ACC112 (cell line): ENCODE measurements around the gene DKK1.

Source experiments
- H2AFZ ChIP-seq: fragments of 200-600 bp; sonication (generic); one replicate; pipeline ENCODE4 v1.6.0; 2017; ENCODE audit warnings: antibody characterized with exemption, low read length; ENCODE audit not compliant: unreplicated experiment
- H3K27ac ChIP-seq: fragments of 200-600 bp; sonication (generic); 2 replicates; pipeline ENCODE4 v1.5.1; 2014; ENCODE audit warnings: low read depth, mild to moderate bottlenecking, antibody characterized with exemption, low read length, moderate library complexity
- H3K27me3 ChIP-seq: fragments of 200-600 bp; sonication (generic); 2 replicates; pipeline ENCODE4 v1.6.1; 2014; ENCODE audit warnings: mild to moderate bottlenecking, antibody characterized with exemption, low read length, moderate library complexity, mixed read lengths; ENCODE audit not compliant: insufficient read depth
- H3K36me3 ChIP-seq: fragments of 200-600 bp; sonication (generic); 2 replicates; pipeline ENCODE4 v1.6.1; 2016; ENCODE audit warnings: mild to moderate bottlenecking, antibody characterized with exemption, low read length, moderate library complexity, mixed read lengths; ENCODE audit not compliant: insufficient read depth
- H3K4me1 ChIP-seq: fragments of 200-600 bp; sonication (generic); one replicate; pipeline ENCODE4 v1.6.1; 2016; ENCODE audit warnings: low read length, mixed read lengths; ENCODE audit not compliant: insufficient read depth, unreplicated experiment, control insufficient read depth
- H3K4me3 ChIP-seq: fragments of 200-600 bp; sonication (generic); 2 replicates; pipeline ENCODE4 v1.5.1; 2014; ENCODE audit warnings: mild to moderate bottlenecking, low read depth, low read length
- H3K79me2 ChIP-seq: fragments of 200-600 bp; sonication (generic); one replicate; pipeline ENCODE4 v1.6.0; 2016; ENCODE audit warnings: low read length; ENCODE audit not compliant: control insufficient read depth, unreplicated experiment, insufficient read depth

DKK1 gene

DNA sequence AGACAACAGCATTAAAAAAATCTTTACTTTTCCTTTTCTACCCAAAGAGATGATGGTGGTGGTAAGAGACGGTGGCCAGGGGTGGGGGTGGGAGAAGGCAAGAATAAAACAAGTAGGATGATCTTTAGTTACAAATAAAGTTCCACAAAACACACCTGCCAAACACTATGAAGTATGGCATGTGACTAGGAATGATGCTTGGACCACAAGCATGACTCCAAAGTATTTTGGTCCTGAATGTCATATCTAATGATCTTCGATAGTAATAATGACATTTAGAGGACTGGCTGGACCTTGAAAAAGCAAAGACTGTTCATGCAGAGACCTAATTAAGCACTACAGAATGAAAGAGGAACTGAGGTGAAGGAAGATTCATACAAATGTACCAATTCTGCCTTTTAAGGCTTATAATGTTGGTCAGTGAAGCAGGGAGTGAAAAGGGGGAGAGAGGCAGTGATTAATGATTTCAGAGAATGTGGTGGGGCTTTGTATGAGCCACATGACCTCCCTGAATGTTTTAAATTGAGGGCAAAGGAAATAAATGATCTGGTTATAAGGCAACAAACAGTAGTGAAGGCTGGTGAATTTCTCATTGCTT is 29.6 kb upstream of the DKK1 start:
- no peaks in the 10 kb centered on the region for H3K79me2 ChIP-seq
- peaks cover 8% of the 10 kb centered on the region for H3K4me1 ChIP-seq
- no peaks in the 10 kb centered on the region for H3K27me3 ChIP-seq
- H2AFZ ChIP-seq = no peak overlapping the region
- H3K27ac ChIP-seq = no peak overlapping the region
- no peaks in the 10 kb centered on the region for H3K36me3 ChIP-seq
- no peak overlapping the region for H3K4me3 ChIP-seq

DNA sequence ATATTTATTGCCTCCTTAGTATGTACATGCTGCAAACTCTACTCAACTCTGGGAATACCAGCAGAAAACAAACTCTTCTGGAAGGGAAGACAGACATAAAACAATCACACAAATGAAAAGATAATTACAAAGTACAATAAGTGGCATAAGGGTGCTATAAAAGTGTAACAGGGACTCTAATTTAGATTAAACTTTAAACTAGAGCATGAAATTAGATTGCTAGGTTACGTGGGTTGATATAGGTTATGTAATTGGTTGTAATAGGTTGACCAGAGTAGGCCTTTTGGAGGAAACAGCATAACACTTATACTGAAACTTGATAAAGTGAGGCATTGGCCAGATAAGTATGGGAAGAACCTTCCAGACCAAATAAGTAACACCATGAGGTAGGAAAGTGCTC is 26.2 kb upstream of the DKK1 start:
- Histone ChIP-seq H3K27ac (no peak overlapping the region), H3K79me2 (no peaks in the 10 kb centered on the region), H3K36me3 (no peaks in the 10 kb centered on the region), H3K4me1 (peaks cover 6% of the 10 kb centered on the region), H3K4me3 (no peak overlapping the region), H2AFZ (no peak overlapping the region), H3K27me3 (no peaks in the 10 kb centered on the region)

DNA sequence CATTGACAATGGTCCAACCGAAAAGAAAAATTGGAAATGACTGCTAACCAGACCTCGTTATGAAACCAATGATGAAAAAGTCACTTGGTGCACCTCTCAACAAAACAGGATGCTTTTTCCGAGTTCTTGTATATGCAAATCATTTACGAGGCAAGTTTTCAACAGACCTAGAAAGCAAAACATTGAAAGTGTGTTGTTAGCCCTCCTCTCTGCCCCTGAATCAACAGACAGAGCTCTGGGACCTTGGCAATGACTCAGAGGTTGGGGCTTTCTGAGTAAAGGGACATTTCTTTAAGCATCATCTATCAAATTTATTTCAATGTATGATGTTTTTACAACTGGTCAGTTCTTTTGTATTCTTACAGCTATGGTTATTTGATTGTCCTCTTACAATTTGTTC is 16.3 kb upstream of the DKK1 start:
- no peak overlapping the region for H3K4me3 ChIP-seq
- H3K27ac ChIP-seq = no peak overlapping the region
- no peaks in the 10 kb centered on the region for H3K79me2 ChIP-seq
- H3K4me1 ChIP-seq = no peaks in the 10 kb centered on the region
- no peak overlapping the region for H2AFZ ChIP-seq
- H3K27me3 ChIP-seq = no peaks in the 10 kb centered on the region
- no peaks in the 10 kb centered on the region for H3K36me3 ChIP-seq

DNA sequence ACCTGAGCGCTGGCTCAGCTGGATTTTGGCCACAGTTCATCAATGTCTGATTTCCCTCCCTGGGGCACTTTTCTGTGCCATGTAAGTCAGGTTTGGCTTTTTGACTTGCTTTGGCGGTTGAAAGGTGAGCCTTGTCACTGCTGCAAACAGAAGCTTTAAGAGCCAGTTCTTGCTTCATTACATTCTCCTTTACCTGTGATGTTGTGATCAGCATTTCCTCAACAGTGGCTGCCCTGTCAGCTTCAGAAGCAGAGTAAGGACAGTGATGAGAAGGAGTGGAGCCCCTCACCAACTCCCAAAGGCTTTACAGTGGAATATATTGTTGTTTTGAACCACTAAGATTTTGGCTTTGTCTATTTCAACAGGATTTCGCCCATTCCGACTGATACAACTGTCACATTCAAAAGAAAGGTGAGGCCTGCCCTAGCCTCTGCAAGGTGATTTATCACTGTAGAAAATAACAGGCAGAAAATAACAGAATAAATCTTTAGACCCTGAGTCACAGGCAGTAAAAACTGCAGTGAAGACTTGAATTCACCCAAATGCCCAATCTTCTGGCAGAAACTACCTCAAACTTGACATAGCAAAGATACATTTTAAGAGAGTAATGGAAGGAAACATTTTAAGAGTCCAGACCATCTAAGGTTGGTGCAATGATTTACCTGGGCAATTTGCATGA is 13.3 kb upstream of the DKK1 start:
- no peaks in the 10 kb centered on the region for H3K4me1 ChIP-seq
- no peak overlapping the region for H3K27ac ChIP-seq
- H2AFZ ChIP-seq = no peak overlapping the region
- H3K79me2 ChIP-seq = no peaks in the 10 kb centered on the region
- H3K4me3 ChIP-seq = no peak overlapping the region
- no peaks in the 10 kb centered on the region for H3K36me3 ChIP-seq
- H3K27me3 ChIP-seq = no peaks in the 10 kb centered on the region

DNA sequence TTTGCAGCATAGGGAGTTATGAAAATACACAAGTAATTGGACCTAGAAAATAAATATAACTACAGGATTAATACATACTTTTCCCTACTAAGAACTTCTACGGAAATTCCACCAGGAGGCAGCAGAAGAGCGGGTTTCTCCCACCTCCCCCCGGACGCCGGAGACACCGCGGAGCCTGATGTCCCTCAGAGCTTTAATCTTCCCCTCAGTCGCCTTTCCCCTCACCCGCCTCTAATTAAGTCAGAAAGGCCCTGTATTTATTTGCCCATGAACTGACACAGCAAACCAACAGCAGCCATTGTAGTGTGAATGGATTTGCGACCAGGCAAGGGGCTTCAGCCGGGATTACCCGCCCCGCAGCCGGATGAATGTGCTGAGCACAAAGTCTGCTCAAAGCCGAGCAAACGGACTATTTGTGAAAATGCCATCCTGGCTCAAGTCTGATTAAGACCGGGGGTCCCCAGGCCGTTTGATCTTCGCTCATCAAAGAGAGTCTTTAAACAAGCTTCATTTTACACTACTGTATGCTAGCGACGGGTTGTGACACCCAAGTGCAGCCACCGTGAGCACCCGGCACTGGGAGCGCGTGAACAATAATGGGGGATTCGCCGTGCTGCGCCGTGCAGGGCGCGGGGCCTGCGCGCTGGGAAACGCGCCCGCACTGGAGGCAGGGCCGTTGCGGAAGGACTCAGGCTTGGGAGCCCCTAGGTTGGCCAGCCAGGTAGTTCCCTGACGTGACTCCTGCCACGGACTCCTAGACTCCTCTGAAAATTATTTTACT is 5.6 kb upstream of the DKK1 start:
- Histone ChIP-seq H3K27me3 (no peaks in the 10 kb centered on the region), H3K4me1 (peaks cover 19% of the 10 kb centered on the region), H2AFZ (peak overlapping the region; percentile 83), H3K79me2 (no peaks in the 10 kb centered on the region), H3K27ac (no peak overlapping the region), H3K4me3 (peak overlapping the region; percentile 72), H3K36me3 (no peaks in the 10 kb centered on the region)

DNA sequence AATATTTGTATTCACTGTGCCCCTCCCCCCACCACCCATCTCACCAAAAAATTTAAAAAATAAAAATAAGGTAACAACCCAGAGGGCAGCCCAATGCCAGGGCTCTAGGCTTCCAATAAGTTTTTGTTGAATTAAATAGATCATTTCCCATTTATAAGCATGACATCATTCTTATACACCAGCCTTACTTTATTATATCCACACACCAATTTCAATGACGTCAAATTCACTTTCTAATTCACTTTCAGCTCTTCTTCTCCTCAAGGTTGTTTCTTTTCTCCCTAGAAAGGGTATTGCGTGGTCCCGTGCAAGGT is 1.2 kb upstream of the DKK1 start:
- Histone ChIP-seq H3K27ac (0 out of 2 replicates have a peak overlapping the region, but pooled peaks have one; percentile 97), H3K4me1 (peaks cover 29% of the 10 kb centered on the region), H3K4me3 (peak overlapping the region; percentile 93), H3K27me3 (no peaks in the 10 kb centered on the region), H3K79me2 (peaks cover 31% of the 10 kb centered on the region), H3K36me3 (peaks cover 12% of the 10 kb centered on the region), H2AFZ (peak overlapping the region; percentile 52)

DNA sequence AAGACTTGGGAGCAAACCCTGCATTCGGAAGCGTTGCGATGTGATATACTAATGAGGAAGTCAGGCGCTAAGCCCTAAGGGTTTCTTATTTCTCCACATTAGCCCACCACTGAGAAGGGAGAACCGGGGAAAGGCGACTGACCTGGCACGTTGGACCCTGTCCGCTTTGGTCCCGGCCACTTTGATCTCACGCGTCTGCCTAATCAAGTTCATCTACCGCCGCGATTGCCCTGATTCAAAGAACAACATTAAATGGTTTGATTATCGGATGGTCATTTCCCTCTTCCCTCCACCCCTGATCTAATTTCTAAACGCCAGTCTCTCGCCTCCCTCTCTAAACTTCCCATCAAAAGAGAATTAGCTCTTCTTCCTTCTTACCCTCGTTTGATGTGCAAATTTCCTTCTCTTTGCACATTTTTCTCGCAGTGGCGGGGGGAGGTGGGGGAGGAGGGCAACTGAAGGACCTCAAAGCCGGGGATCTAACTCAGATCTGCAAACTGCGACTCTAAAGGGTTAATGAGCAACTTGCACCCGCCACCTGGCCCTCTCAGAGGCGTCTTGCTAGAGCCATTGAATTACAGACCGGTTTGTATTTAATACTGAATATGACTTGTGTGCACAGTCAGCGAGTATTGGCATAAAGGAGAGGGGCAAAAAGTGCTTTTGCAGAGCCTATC is 687 bp upstream of the DKK1 start:
- Histone ChIP-seq H3K4me1 (peaks cover 33% of the 10 kb centered on the region), H3K79me2 (peaks cover 31% of the 10 kb centered on the region), H3K36me3 (peaks cover 12% of the 10 kb centered on the region), H2AFZ (peak overlapping the region; percentile 52), H3K27me3 (no peaks in the 10 kb centered on the region), H3K4me3 (peak overlapping the region; percentile 93), H3K27ac (peak overlapping the region; percentile 97)

DNA sequence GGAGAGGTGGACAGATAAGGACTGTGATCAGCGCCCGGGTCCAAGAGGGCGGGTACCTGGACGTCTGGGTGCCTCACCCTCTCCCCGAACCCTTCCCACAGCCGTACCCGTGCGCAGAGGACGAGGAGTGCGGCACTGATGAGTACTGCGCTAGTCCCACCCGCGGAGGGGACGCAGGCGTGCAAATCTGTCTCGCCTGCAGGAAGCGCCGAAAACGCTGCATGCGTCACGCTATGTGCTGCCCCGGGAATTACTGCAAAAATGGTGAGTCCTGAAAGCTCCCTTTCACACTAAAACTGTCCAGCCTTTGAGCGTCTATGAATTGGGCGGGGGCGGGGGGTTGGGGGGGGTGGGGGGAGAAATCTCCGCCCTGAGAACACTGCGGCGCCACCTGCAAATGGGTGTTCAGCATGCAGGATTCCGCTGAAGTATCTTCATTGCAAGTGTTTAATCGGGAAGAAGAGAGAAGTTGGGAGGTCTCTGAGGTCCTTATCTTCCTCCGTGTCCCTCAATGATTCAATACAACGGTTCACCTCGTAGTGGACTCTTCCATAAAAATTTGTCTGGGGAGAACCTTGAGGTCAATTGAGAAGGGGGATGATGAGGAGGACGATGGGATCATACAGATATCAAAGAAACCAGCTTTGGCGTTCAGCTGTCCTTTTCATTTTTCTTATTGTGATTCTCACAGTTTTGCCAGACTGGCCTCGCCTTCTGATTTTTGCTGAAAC is 906 bp downstream of the DKK1 start:
- peak overlapping the region; percentile 93 for H3K4me3 ChIP-seq
- peaks cover 12% of the 10 kb centered on the region for H3K36me3 ChIP-seq
- peaks cover 38% of the 10 kb centered on the region for H3K4me1 ChIP-seq
- no peaks in the 10 kb centered on the region for H3K27me3 ChIP-seq
- H2AFZ ChIP-seq = peak overlapping the region; percentile 29
- H3K27ac ChIP-seq = peak overlapping the region; percentile 97
- peaks cover 31% of the 10 kb centered on the region for H3K79me2 ChIP-seq

DNA sequence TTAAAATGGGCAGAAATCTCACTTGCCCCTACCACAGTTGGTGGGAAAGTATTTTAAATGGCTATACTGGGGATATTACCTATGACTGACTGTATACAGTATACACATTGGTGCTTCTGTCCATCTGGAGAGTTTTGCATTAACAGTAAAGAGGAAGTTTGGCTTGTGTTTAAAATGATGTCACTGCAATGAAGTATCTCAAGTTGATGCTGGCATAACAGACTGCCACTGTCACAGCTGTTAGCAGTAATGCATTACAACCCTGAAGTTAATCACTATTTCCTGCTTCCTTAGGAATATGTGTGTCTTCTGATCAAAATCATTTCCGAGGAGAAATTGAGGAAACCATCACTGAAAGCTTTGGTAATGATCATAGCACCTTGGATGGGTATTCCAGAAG is 1.9 kb downstream of the DKK1 start:
- Histone ChIP-seq H3K4me3 (peak overlapping the region; percentile 93), H3K27me3 (no peaks in the 10 kb centered on the region)

DNA sequence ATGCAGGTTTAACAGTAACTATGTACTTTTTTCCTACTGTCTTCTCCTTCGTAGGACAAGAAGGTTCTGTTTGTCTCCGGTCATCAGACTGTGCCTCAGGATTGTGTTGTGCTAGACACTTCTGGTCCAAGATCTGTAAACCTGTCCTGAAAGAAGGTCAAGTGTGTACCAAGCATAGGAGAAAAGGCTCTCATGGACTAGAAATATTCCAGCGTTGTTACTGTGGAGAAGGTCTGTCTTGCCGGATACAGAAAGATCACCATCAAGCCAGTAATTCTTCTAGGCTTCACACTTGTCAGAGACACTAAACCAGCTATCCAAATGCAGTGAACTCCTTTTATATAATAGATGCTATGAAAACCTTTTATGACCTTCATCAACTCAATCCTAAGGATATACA is 2.4 kb downstream of the DKK1 start:
- Histone ChIP-seq H3K4me1 (peaks cover 44% of the 10 kb centered on the region), H3K27ac (peak overlapping the region; percentile 97), H3K4me3 (peak overlapping the region; percentile 93), H3K79me2 (peaks cover 31% of the 10 kb centered on the region), H3K36me3 (peaks cover 12% of the 10 kb centered on the region), H2AFZ (peak overlapping the region; percentile 24), H3K27me3 (no peaks in the 10 kb centered on the region)

More for the DNA sequence above, 1.9 kb downstream of the DKK1 start:
- Histone ChIP-seq H3K27ac (peak overlapping the region; percentile 97), H2AFZ (peak overlapping the region; percentile 24), H3K4me1 (peaks cover 44% of the 10 kb centered on the region), H3K36me3 (peaks cover 12% of the 10 kb centered on the region), H3K79me2 (peaks cover 31% of the 10 kb centered on the region)
